HepG2 (cell line): ENCODE results near the gene ZBTB47. TPM values are rescaled to one million over a fixed set of nuclear protein-coding genes. Genes with fewer than 3 reads are reported as not detected.

Experiments
- ATAC-seq: fragments of 200-7000 bp; cut with Tn5 transposase; 3 replicates; pipeline ENCODE4 v1.9.1; 2020; ENCODE audit warnings: mild to moderate bottlenecking, moderate library complexity
- BruUV-seq: library from RNA; stranded (reverse); fragments of 400-500 nt; replicated peaks from 2 replicates; lab custom pipeline; 2021; lab: Mats Ljungman, UMichigan
- CTCF ChIA-PET: fragments of 300-600 bp; formaldehyde crosslinking; extraction: SDS; loops from one replicate; lab custom pipeline; 2021; ENCODE audit warnings: low total read pairs, inconsistent platforms, low intra/inter-chr PET ratio; lab: Yijun Ruan, JAX
- POLR2A ChIA-PET: fragments of 350-600 bp; sonication (Branson Sonifier 250); formaldehyde crosslinking; loops from one replicate; lab custom pipeline; 2020; ENCODE audit warnings: antibody characterized with exemption, inconsistent platforms; lab: Yijun Ruan, JAX
- DNase-seq: peaks from one replicate; pipeline ENCODE4 v3.0.0-alpha.2; 2015; ENCODE audit warnings: low spot score
- FAIRE-seq: peaks from 3 replicates; lab custom pipeline; 2011; peaks lifted over from hg19 to GRCh38; lab: Jason Lieb, UNC
- H2AFZ ChIP-seq: one replicate; pipeline ENCODE4 v1.6.1; 2011; ENCODE audit warnings: low read length, inconsistent platforms
- H3K27ac ChIP-seq: fragments of 300-600 bp; 3 replicates; pipeline ENCODE4 v1.8.0; 2011; ENCODE audit warnings: mixed run types, mild to moderate bottlenecking, mixed read lengths, low read length, inconsistent platforms; ENCODE audit not compliant: insufficient read depth; ENCODE audit errors: extremely low read length
- H3K27me3 ChIP-seq, 2 experiments: fragments of 200-600 bp in 1 of 2; 2 replicates in 1 of 2; 3 replicates in 1 of 2; pipeline versions ENCODE4 v1.6.0 to v1.8.0; 2011; ENCODE audit warnings: low read length in 2 of 2, mild to moderate bottlenecking in 2 of 2, moderate library complexity in 2 of 2, inconsistent platforms in 1 of 2; ENCODE audit not compliant: insufficient read depth in 2 of 2, control insufficient read depth in 1 of 2
- H3K36me3 ChIP-seq, 2 experiments: fragments of 200-600 bp in 1 of 2; replicated peaks in 1 of 2; 2 replicates in 1 of 2; 3 replicates in 1 of 2; pipeline versions ENCODE4 v1.5.1 to v1.8.0; 2011; ENCODE audit warnings: low read length in 2 of 2, inconsistent platforms in 1 of 2; ENCODE audit not compliant: insufficient read depth in 2 of 2, control insufficient read depth in 1 of 2
- H3K4me1 ChIP-seq: 2 replicates; pipeline ENCODE4 v1.5.1; 2012; ENCODE audit warnings: low read length, inconsistent platforms; ENCODE audit not compliant: insufficient read depth
- H3K4me2 ChIP-seq: 2 replicates; pipeline ENCODE4 v1.6.0; 2011; ENCODE audit warnings: low read depth, low read length, inconsistent platforms
- H3K4me3 ChIP-seq, 3 experiments: fragments of 200-600 bp in 1 of 3; sonication (generic), shearing (Covaris generic) in 1 of 3; replicated peaks in 1 of 3; 2 replicates each; pipeline ENCODE4 v1.5.1; 2011 to 2016; ENCODE audit warnings: low read length in 3 of 3, inconsistent platforms in 2 of 3, low read depth in 2 of 3, mild to moderate bottlenecking in 2 of 3, control low read depth in 1 of 3, mixed read lengths in 1 of 3; ENCODE audit not compliant: insufficient read depth in 1 of 3
- H3K79me2 ChIP-seq: one replicate; pipeline ENCODE4 v1.6.1; 2011; ENCODE audit warnings: low read length, inconsistent platforms; ENCODE audit not compliant: insufficient read depth
- H3K9ac ChIP-seq: 2 replicates; pipeline ENCODE4 v1.6.0; 2011; ENCODE audit warnings: mild to moderate bottlenecking, low read depth, low read length, inconsistent platforms; ENCODE audit not compliant: insufficient read depth
- H3K9me3 ChIP-seq: 2 replicates; pipeline ENCODE4 v1.5.1; 2012; ENCODE audit warnings: mild to moderate bottlenecking, low read length
- H4K20me1 ChIP-seq: 2 replicates; pipeline ENCODE4 v1.6.0; 2011; ENCODE audit warnings: inconsistent platforms, mild to moderate bottlenecking, low read length, moderate library complexity; ENCODE audit not compliant: insufficient read depth
- FOSL1 ChIP-seq: sonication (generic); formaldehyde crosslinking; IDR thresholded peaks from 2 replicates; pipeline ENCODE4 v1.9.0; 2021; ENCODE audit warnings: missing genetic modification reagents, borderline replicate concordance
- FOXP1 ChIP-seq, 2 experiments: fragments of 450-650 bp in 1 of 2; IDR thresholded peaks; 2 replicates each; pipeline ENCODE4 v1.6.1; 2017 to 2018; ENCODE audit warnings: antibody characterized with exemption in 1 of 2
- HMGXB3 ChIP-seq: sonication (generic); formaldehyde crosslinking; IDR thresholded peaks from 2 replicates; pipeline ENCODE4 v1.4.0; 2020; ENCODE audit warnings: missing genetic modification reagents, borderline replicate concordance
- MAFF ChIP-seq: IDR thresholded peaks from 2 replicates; pipeline ENCODE4 v1.6.1; 2011; ENCODE audit warnings: low read depth, low read length, improper control_type of control experiment
- SP140L ChIP-seq: sonication (generic); formaldehyde crosslinking; IDR thresholded peaks from 2 replicates; pipeline ENCODE4 v1.4.0; 2020; ENCODE audit warnings: missing genetic modification reagents, borderline replicate concordance
- U2AF2 ChIP-seq: fragments of 200-400 bp; formaldehyde crosslinking; IDR thresholded peaks from 2 replicates; pipeline ENCODE4 v1.6.1; 2017; ENCODE audit warnings: low read depth, mild to moderate bottlenecking, low read length
- WGBS: methylation state at CpG from one replicate; pipeline ENCODE4 v1.1.6; 2017; ENCODE audit warnings: low lambda C conversion rate; 5-methylcytosine and 5-hydroxymethylcytosine counted together
- in situ Hi-C: cut with HindIII; loops from 2 replicates; pipeline ENCODE4 v1.10.0; 2017; ENCODE audit warnings: low pct_unique_long_range_greater_than_20kb; ENCODE audit not compliant: extremely low pct_ligation_motif_present
- intact Hi-C: fragments of 100-400 bp; cut with micrococcal nuclease; formaldehyde crosslinking; loops from one replicate; pipeline ENCODE4 v1.10.0; 2022; ENCODE audit not compliant: unreplicated experiment
- polyA plus RNA-seq, 8 experiments: library from polyadenylated mRNA; depleted of rRNA in 3 of 8; stranded (reverse) in 7 of 8; unstranded in 1 of 8; fragments of >200 nt; fragmentation: Illumina TruSeq in 4 of 8; extraction: Trizol in 4 of 8; gene quantifications; 2 replicates each; pipeline versions ENCODE4 v1.2.1 to v1.2.3, GENCODE V29; 2011 to 2016; ENCODE audit warnings: low read depth in 4 of 8, missing spikeins in 1 of 8, mixed read lengths in 1 of 8; ENCODE audit not compliant: insufficient read depth in 1 of 8
- total RNA-seq, 5 experiments: library from RNA; depleted of rRNA; stranded (reverse); fragments of >200 nt; fragmentation: Illumina TruSeq; extraction: Trizol; gene quantifications; 2 replicates each; pipeline ENCODE4 v1.2.3, GENCODE V29; 2016; ENCODE audit warnings: low read depth in 1 of 5

ZBTB47 gene
- total and polyA plus RNA-seq, 2 of the 13 experiments (the other 11 are each of a cell fraction or from before 2014, with no cell fraction given): 1.5 to 3.1 TPM

DNA sequence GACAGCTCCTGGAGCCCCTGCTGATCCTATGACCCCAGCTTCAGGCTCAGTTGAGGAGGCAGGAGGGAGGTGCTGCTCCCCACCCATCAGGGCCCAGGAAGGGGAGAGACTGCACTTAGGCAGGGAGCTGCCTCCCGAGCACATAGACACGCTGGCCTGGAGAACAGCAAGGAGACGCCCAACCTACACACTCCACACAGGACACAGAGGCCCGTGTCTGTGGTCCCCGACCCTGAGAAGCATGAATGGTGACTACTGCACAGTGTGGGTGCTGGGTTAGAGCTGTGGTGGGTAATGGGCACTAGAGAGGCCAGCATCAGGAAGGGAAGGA is 50.2 kb downstream of the ZBTB47 start:
- no peak for ATAC-seq
- no peak overlapping the region for H3K27ac ChIP-seq
- no TSS peak for BruUV-seq
- in situ Hi-C loops: no loop called here
- H3K4me1 ChIP-seq: no peaks in the 10 kb centered on the region
- H3K36me3 ChIP-seq: no peaks in the 10 kb centered on the region
- H3K9ac ChIP-seq: no peak overlapping the region
- POLR2A ChIA-PET: no interaction called here
- no peak for FAIRE-seq
- DNase-seq: no peak
- H3K4me3 ChIP-seq: no peak overlapping the region
- no peaks in the 10 kb centered on the region for H3K9me3 ChIP-seq
- CTCF ChIA-PET: no interaction called here
- TF ChIP-seq SP140L (CRISPR knock-in tag) (no peak), HMGXB3 (no peak), FOSL1 (CRISPR knock-in tag) (no peak), U2AF2 (no peak), FOXP1 (IDR thresholded peaks at IDR 0.05) (no peak), FOXP1 (CRISPR knock-in tag; IDR thresholded peaks at IDR 0.05) (no peak), MAFF (no peak)
- TF ChIP-seq, all 625 proteins: peak for 0
- Histone ChIP-seq H3K79me2 (no peaks in the 10 kb centered on the region), H2AFZ (no peak overlapping the region), H4K20me1 (no peaks in the 10 kb centered on the region), H3K27me3 (peaks cover 2 to 10% of the 10 kb centered on the region in 2 experiments; a peak in 3 of 5 replicates), H3K4me2 (no peak overlapping the region)
- 0% methylated on average over 3 of the region's 5 CpGs for WGBS
- intact Hi-C loops: no loop called here
